Heart left ventricle (tissue), 16 donors: ENCODE measurements around the gene NOL7. TPM values are rescaled to one million over a fixed set of nuclear protein-coding genes. Genes with fewer than 3 reads are reported as not detected.

Experiments used
- ATAC-seq, 4 donors: fragments of 200-7000 bp; cut with Tn5 transposase; one replicate each; pipeline ENCODE4 v1.9.1; 2020 to 2022; ENCODE audit warnings: moderate library complexity in 4 of 4, mild to moderate bottlenecking in 3 of 4, moderate number of reproducible peaks in 1 of 4
- DNase-seq, 5 donors: peaks; one replicate each; pipeline ENCODE4 v3.0.0-alpha.2; 2020
- H3K27ac ChIP-seq, 12 donors: fragments of 200-600 bp; sonication (generic) in 4 of 12; one replicate each; pipeline versions ENCODE4 v1.5.0 to v1.8.0; 2016 to 2022; ENCODE audit warnings: mild to moderate bottlenecking in 2 of 12
- H3K27me3 ChIP-seq, 9 donors: fragments of 200-600 bp; sonication (generic) in 2 of 9; one replicate each; pipeline versions ENCODE4 v1.5.1 to v1.8.0; 2016 to 2022; ENCODE audit warnings: mild to moderate bottlenecking in 3 of 9
- H3K36me3 ChIP-seq, 9 donors: fragments of 200-600 bp; sonication (generic) in 2 of 9; one replicate each; pipeline versions ENCODE4 v1.5.0 to v1.8.0; 2018 to 2022; ENCODE audit warnings: mild to moderate bottlenecking in 2 of 9
- H3K4me1 ChIP-seq, 12 donors: fragments of 200-600 bp; sonication (generic) in 4 of 12; one replicate each; pipeline versions ENCODE4 v1.5.0 to v1.8.0; 2016 to 2022; ENCODE audit warnings: mild to moderate bottlenecking in 3 of 12
- H3K4me3 ChIP-seq, 12 donors: fragments of 200-600 bp; sonication (generic) in 4 of 12; one replicate each; pipeline versions ENCODE4 v1.5.0 to v1.8.0; 2017 to 2022; ENCODE audit warnings: mild to moderate bottlenecking in 9 of 12, moderate library complexity in 4 of 12
- H3K9me3 ChIP-seq, 12 donors: fragments of 200-600 bp; sonication (generic) in 4 of 12; one replicate each; pipeline versions ENCODE4 v1.5.0 to v1.8.0; 2016 to 2022; ENCODE audit warnings: mild to moderate bottlenecking in 1 of 12
- POLR2A ChIP-seq, 2 donors: fragments of 450-650 bp; IDR thresholded peaks; one replicate each; pipeline ENCODE4 v1.6.1; 2017; ENCODE audit warnings: antibody characterized with exemption in 2 of 2, mild to moderate bottlenecking in 2 of 2, moderate library complexity in 2 of 2
- WGBS, 4 donors: extraction: QIAGEN DNeasy Blood & Tissue Kit in 2 of 4; methylation state at CpG; one replicate each; pipeline versions ENCODE4 v1.1.5 to v1.1.7; 2013 to 2018; 5-methylcytosine and 5-hydroxymethylcytosine counted together
- intact Hi-C, 10 donors: fragments of 100-400 bp; cut with DNase I; formaldehyde crosslinking; loops; one replicate each; pipeline versions ENCODE4 v1.11.1 to v1.14.2; 2022
- long read RNA-seq, 3 donors: library from polyadenylated mRNA; unstranded; transcript quantifications; one replicate each; pipeline ENCODE4 v2.0.0, GENCODE V29; 2020 to 2021
- polyA plus RNA-seq, 2 donors: library from polyadenylated mRNA; stranded (reverse); fragments of 200-250 nt; gene quantifications; one replicate each; pipeline ENCODE4 v1.2.3, GENCODE V29; 2013
- total RNA-seq, 9 donors: library from RNA; depleted of rRNA in 2 of 9; stranded (reverse); fragments of >200 nt in 2 of 9; fragmentation: NEBNext Ultra II Directional in 3 of 9; extraction: Animal tissue kit (Norgen Biotek cat#: 25700) in 3 of 9; gene quantifications; one replicate each; pipeline versions ENCODE4 v1.1.0 to v1.2.4, GENCODE V29; 2016 to 2023
- TF ChIP-seq, protein P1 (sequence below), 12 donors: fragments of 200-600 bp; sonication (generic) in 4 of 12; IDR thresholded peaks; one replicate each; pipeline versions ENCODE4 v1.5.0 to v1.8.0; 2018 to 2022; ENCODE audit warnings: antibody characterized with exemption in 12 of 12, mild to moderate bottlenecking in 5 of 12
- donor health status: ischemic (EF 13 %, LVEDD 7.1; RV severe dilation, severe dysfunction).
- donor health status: healthy with polysubstance abuse.
- donor health status: DM: no; HTN: yes; CAD: no.
- donor health status: DM: no; HTN: no; CAD: no.
- donor health status: ischemic (EF 25% LVEDD 6.9; RV normal size, moderate dysfunction).
- donor health status: ischemic (EF 25% LVEDD 5.7; RV mildly dilated, moderate dysfunction).
- donor health status: healthy.
- donor health status: DM: yes; HTN: yes; CAD: no.
- donor health status: ischemic (EF 35%, LVEDD 5.7; RV mildly dilated, moderate dysfunction).
- donor health status: nonischemic (EF 11% LVEDD 7.7; RV severe dilation, severe dysfunction).
- donor health status: DM: yes; HTN: yes; CAD: no.
- donor health status: PGD.
- donor health status: ischemic (EF 29% LVEDD 5.4; RV normal size, mild dysfunction).
- donor health status: nonischemic (EF 23%, LVEDD 6.1; RV moderate dilation, normal function).

The NOL7 gene
- 100 to 1,000 TPM in 1 of 9 donors, 10 to 100 TPM in 8; 38.6 to 118 (median 47.8) TPM for total RNA-seq
- polyA plus RNA-seq, result 100 to 1,000 TPM in 1 of 2 donors, 10 to 100 TPM in 1; 59.7 to 124 TPM
- long read RNA-seq, donor 1, transcript NOL7-202 (8 exons, 1,184 nt), result major isoform, 65 of 80 reads
- long read RNA-seq, donor 1, transcript NOL7-203 (9 exons, 920 nt), result minor isoform, 5 of 80 reads
- long read RNA-seq, donor 1, partial matches to known transcripts, result 5 of 80 reads
- long read RNA-seq, donor 1, other reads (novel, unspliced or antisense), result 4 of 80 reads
- long read RNA-seq, donor 2, transcript NOL7-203 (9 exons, 920 nt), result minor isoform, 16 of 166 reads
- long read RNA-seq, donor 2, transcript NOL7-202 (8 exons, 1,184 nt), result major isoform, 134 of 166 reads
- long read RNA-seq, donor 2, partial matches to known transcripts, result 8 of 166 reads
- long read RNA-seq, donor 2, other reads (novel, unspliced or antisense), result 7 of 166 reads
- long read RNA-seq, donor 3, transcript NOL7-202 (8 exons, 1,184 nt), result major isoform, 91 of 105 reads
- long read RNA-seq, donor 3, partial matches to known transcripts, result 6 of 105 reads
- long read RNA-seq, donor 3, other reads (novel, unspliced or antisense), result 3 of 105 reads

DNA sequence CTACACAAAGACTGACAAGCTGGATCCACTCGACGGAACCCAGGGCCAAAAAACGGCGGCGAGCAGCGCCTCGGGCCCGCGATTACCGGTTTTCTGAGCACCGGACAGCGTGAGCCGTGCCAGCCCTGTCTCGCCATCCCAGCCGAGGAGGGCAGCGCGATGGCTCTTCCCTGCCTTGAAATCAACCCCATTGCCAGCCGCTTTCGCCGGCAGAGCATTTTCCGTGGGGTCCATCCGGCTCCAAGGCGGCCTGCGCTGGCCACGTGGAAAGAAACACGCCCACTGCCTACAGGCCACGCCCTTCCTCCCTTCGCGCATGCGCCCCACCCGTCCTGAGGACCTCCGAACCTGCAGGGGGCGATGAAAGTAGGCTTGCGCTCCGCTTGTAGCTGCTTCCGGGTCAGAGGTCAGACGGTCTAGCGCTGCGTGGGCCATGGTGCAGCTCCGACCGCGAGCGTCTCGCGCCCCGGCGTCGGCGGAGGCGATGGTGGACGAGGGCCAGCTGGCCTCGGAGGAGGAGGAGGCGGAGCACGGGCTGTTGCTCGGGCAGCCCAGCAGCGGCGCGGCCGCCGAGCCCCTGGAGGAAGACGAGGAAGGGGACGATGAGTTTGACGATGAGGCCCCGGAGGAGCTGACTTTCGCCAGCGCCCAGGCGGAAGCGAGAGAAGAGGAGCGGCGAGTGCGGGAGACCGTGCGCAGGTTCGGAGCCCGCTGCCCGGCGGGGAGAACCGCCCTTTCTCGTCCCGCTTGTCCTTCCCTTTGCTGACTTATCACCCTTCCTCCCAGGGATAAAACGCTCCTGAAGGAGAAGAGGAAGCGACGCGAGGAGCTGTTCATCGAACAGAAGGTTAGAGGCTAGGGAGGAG lies at the start of gene NOL7:
Gene NOL7, plus strand, starts transcription at position 410 of the 866 bp plus-strand sequence. Its CDS starts 24 bp downstream, at position 434.
- peak in 1 of 2 donors; percentile 72 for TF ChIP-seq POLR2A (IDR thresholded peaks at IDR 0.05)
- TF ChIP-seq, protein P1, sequence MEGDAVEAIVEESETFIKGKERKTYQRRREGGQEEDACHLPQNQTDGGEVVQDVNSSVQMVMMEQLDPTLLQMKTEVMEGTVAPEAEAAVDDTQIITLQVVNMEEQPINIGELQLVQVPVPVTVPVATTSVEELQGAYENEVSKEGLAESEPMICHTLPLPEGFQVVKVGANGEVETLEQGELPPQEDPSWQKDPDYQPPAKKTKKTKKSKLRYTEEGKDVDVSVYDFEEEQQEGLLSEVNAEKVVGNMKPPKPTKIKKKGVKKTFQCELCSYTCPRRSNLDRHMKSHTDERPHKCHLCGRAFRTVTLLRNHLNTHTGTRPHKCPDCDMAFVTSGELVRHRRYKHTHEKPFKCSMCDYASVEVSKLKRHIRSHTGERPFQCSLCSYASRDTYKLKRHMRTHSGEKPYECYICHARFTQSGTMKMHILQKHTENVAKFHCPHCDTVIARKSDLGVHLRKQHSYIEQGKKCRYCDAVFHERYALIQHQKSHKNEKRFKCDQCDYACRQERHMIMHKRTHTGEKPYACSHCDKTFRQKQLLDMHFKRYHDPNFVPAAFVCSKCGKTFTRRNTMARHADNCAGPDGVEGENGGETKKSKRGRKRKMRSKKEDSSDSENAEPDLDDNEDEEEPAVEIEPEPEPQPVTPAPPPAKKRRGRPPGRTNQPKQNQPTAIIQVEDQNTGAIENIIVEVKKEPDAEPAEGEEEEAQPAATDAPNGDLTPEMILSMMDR (IDR thresholded peaks at IDR 0.05), result peak; percentile 83 to 99 (median 92)
- ATAC-seq (peak; percentile 96 to 98 (median 96)), DNase-seq (peak; percentile 98 to 99 (median 98))
- H3K9me3 ChIP-seq, result no peaks in the 10 kb centered on the region
- intact Hi-C loops, result loop anchor here in 8 of 10 donors (1.0 to 10.0 kb wide), 11 partner anchors 38 to 288 kb away; partner anchors contain the start of genes RANBP9 (in 4 of the 8), SIRT5 (in 2 of the 8) and TBC1D7 (in 1 of the 8)
- no peaks in the 10 kb centered on the region for H3K27me3 ChIP-seq
- peaks cover 0 to 38% (median 32%) of the 10 kb centered on the region in 9 donors for H3K36me3 ChIP-seq
- H3K4me1 ChIP-seq, result peaks cover 3 to 48% (median 27%) of the 10 kb centered on the region in 12 donors
- H3K27ac ChIP-seq, result peak within 1 kb of the TSS; percentile 75 to 94 (median 89)
- H3K4me3 ChIP-seq, result peak within 1 kb of the TSS; percentile 66 to 96 (median 83)
- WGBS, 4 donors, result 0% methylated on average over 52 to 85 of the region's 85 CpGs

DNA sequence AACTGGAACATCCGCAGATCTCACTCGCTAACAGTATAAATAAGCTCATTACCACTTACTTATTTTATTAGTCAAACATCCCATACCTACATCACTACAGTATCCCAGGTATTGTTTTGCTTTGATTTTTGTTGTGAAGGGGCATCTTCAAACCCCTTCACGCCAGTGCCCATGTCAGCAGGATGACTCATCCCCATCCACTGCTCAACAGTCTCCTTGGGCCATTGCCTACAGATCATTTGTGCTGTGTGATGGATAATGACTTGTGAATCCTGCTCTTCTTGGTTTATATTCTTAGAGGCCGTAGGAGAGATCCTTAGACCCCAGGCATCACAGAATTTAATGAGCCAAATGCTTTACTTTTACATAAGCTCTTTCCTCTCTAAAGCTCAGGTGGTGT lies 49.2 kb upstream of the NOL7 start:
- H3K27me3 ChIP-seq, result no peaks in the 10 kb centered on the region
- peaks cover 0 to 19% (median 0%) of the 10 kb centered on the region in 12 donors for H3K4me1 ChIP-seq
- no peak overlapping the region for H3K4me3 ChIP-seq
- no peak for DNase-seq
- 96 to 97% (median 96%) methylated on average over 4 of the region's 4 CpGs for WGBS, 4 donors
- TF ChIP-seq, protein P1 (IDR thresholded peaks at IDR 0.05), result no peak
- no peak for TF ChIP-seq POLR2A (IDR thresholded peaks at IDR 0.05)
- intact Hi-C loops, result no loop called here
- no peaks in the 10 kb centered on the region for H3K36me3 ChIP-seq
- H3K9me3 ChIP-seq, result no peaks in the 10 kb centered on the region
- no peak for ATAC-seq
- H3K27ac ChIP-seq, result no peak overlapping the region

DNA sequence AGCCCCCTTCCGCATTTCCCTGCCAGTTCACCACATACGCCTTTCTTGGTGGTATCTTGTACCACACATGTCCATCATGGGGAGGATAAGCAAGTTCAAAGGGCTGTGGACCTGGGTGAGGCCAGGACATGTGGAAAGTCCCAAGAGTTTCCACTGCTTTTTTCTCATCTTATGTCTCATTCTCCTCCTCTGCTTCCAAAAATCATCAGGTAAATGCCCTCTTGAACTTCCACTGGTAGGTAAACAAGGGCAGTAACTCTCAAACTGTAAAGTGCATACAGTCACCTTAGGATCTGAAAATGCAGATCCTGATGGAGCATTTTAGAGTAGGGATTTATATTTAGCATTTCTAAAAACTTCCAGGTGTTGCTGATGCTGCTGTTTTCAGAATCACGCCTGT lies 48.6 kb upstream of the NOL7 start:
- no peak for ATAC-seq
- Histone ChIP-seq H3K4me1 (peaks cover 0 to 13% (median 0%) of the 10 kb centered on the region in 12 donors), H3K27ac (no peak overlapping the region), H3K9me3 (no peaks in the 10 kb centered on the region), H3K4me3 (no peak overlapping the region), H3K36me3 (no peaks in the 10 kb centered on the region), H3K27me3 (no peaks in the 10 kb centered on the region)
- TF ChIP-seq POLR2A (IDR thresholded peaks at IDR 0.05), result no peak
- TF ChIP-seq, protein P1 (IDR thresholded peaks at IDR 0.05), result no peak
- intact Hi-C loops, result no loop called here
- WGBS, 4 donors, result 90 to 97% (median 93%) methylated on average over 3 of the region's 3 CpGs
- no peak for DNase-seq
